GM18507 (cell line): ENCODE data around the gene CAMSAP3.

ENCODE experiments used
- DNase-seq: peaks from one replicate; pipeline ENCODE4 v3.0.0; 2011; ENCODE audit warnings: low read depth; ENCODE audit not compliant: insufficient read length; ENCODE audit errors: extremely low spot score
- FAIRE-seq: peaks from 2 replicates; lab custom pipeline; 2011; peaks lifted over from hg19 to GRCh38; lab: Jason Lieb, UNC

Gene CAMSAP3

GRCh38 chr19:7627166-7627565 lies 31.5 kb downstream of the CAMSAP3 start:
- FAIRE-seq (no peak), DNase-seq (no peak)

GRCh38 chr19:7628589-7629311 lies 33.1 kb downstream of the CAMSAP3 start:
- FAIRE-seq (no peak), DNase-seq (no peak)

GRCh38 chr19:7629347-7630054 lies 33.8 kb downstream of the CAMSAP3 start, which contains the start of the genes PET100 and XAB2:
TSS of gene PET100 (plus strand) at chr19:7629793. CDS start at chr19:7629834, 41 bp downstream.
TSS of gene XAB2 (minus strand) at chr19:7629545. CDS start at chr19:7629527, 18 bp downstream.
- FAIRE-seq, result peak; percentile 100

GRCh38 chr19:7631577-7631976 lies 35.9 kb downstream of the CAMSAP3 start:
- DNase-seq (no peak), FAIRE-seq (no peak)

More at GRCh38 chr19:7629347-7630054, 33.8 kb downstream of the CAMSAP3 start, which contains the start of the genes PET100 and XAB2:
- peak; percentile 98 for DNase-seq

GRCh38 chr19:7632340-7633203 lies 36.9 kb downstream of the CAMSAP3 start:
- no peak for FAIRE-seq
- DNase-seq, result no peak

- no peak for FAIRE-seq
These were observed 38.0 kb downstream of the CAMSAP3 start, which contains the start of gene PCP2 for GRCh38 chr19:7633698-7634097. TSS of gene PCP2 (minus strand) at chr19:7633719. CDS start at chr19:7633457, 262 bp downstream.

GRCh38 chr19:7635670-7636069 lies 40.0 kb downstream of the CAMSAP3 start:
- FAIRE-seq (no peak), DNase-seq (no peak)

More at GRCh38 chr19:7633698-7634097, 38.0 kb downstream of the CAMSAP3 start, which contains the start of gene PCP2:
- no peak for DNase-seq

- FAIRE-seq, result no peak
- no peak for DNase-seq
These were observed 40.6 kb downstream of the CAMSAP3 start for GRCh38 chr19:7636317-7636690.

GRCh38 chr19:7636691-7637373 lies 41.2 kb downstream of the CAMSAP3 start, which contains the start of gene STXBP2:
TSS of gene STXBP2 (plus strand) at chr19:7637110. CDS start at chr19:7637150, 40 bp downstream.
- peak; percentile 96 for FAIRE-seq

GRCh38 chr19:7637374-7638256 lies 42.0 kb downstream of the CAMSAP3 start:
- DNase-seq (no peak), FAIRE-seq (no peak)

More at GRCh38 chr19:7636691-7637373, 41.2 kb downstream of the CAMSAP3 start, which contains the start of gene STXBP2:
- DNase-seq, result peak; percentile 97

GRCh38 chr19:7638802-7639465 lies 43.3 kb downstream of the CAMSAP3 start:
- FAIRE-seq (no peak), DNase-seq (no peak)

- DNase-seq (no peak), FAIRE-seq (no peak)
These were observed 44.2 kb downstream of the CAMSAP3 start for GRCh38 chr19:7639863-7640348.

- no peak for FAIRE-seq
- DNase-seq, result no peak
These were observed 45.1 kb downstream of the CAMSAP3 start for GRCh38 chr19:7640803-7641202.

- FAIRE-seq (no peak), DNase-seq (no peak)
These were observed 45.9 kb downstream of the CAMSAP3 start for GRCh38 chr19:7641290-7642276.

GRCh38 chr19:7642295-7643030 lies 46.8 kb downstream of the CAMSAP3 start:
- DNase-seq (no peak), FAIRE-seq (no peak)

GRCh38 chr19:7643031-7643415 lies 47.4 kb downstream of the CAMSAP3 start:
- no peak for DNase-seq
- no peak for FAIRE-seq
